Ectodermal cell (in vitro differentiated cells): ENCODE results near the gene ITGB5. TPM values are rescaled to one million over a fixed set of nuclear protein-coding genes. Genes with fewer than 3 reads are reported as not detected.

ENCODE experiments used
- H3K27ac ChIP-seq: 2 replicates; pipeline ENCODE4 v1.7.0; 2013; ENCODE audit warnings: mild to moderate bottlenecking, low read depth, low read length; ENCODE audit not compliant: insufficient read depth, poor library complexity, severe bottlenecking
- H3K27me3 ChIP-seq: 2 replicates; pipeline ENCODE4 v1.7.0; 2013; ENCODE audit warnings: mild to moderate bottlenecking, low read length; ENCODE audit not compliant: insufficient read depth, control insufficient read depth, poor library complexity, severe bottlenecking
- H3K36me3 ChIP-seq: one replicate; pipeline ENCODE4 v1.7.0; 2013; ENCODE audit warnings: low read length; ENCODE audit not compliant: control insufficient read depth, insufficient read depth
- H3K4me1 ChIP-seq: one replicate; pipeline ENCODE4 v1.7.0; 2013; ENCODE audit warnings: low read length; ENCODE audit not compliant: control insufficient read depth, insufficient read depth
- H3K4me3 ChIP-seq: 2 replicates; pipeline ENCODE4 v1.7.0; 2013; ENCODE audit warnings: low read depth, low read length, control low read depth; ENCODE audit not compliant: insufficient read depth
- H3K9me3 ChIP-seq: 2 replicates; pipeline ENCODE4 v1.7.0; 2013; ENCODE audit warnings: mild to moderate bottlenecking, low read length, moderate library complexity; ENCODE audit not compliant: control insufficient read depth
- WGBS, 2 experiments: methylation state at CpG; one replicate each; pipeline ENCODE4 v1.1.7; 2013; ENCODE audit warnings: missing lambda C conversion rate in 2 of 2; 5-methylcytosine and 5-hydroxymethylcytosine counted together
- polyA plus RNA-seq, 4 experiments: library from polyadenylated mRNA; stranded (reverse); fragments of 50-300 nt; gene quantifications; one replicate each; pipeline ENCODE4 v1.2.3, GENCODE V29; 2013

The ITGB5 gene, protein sequence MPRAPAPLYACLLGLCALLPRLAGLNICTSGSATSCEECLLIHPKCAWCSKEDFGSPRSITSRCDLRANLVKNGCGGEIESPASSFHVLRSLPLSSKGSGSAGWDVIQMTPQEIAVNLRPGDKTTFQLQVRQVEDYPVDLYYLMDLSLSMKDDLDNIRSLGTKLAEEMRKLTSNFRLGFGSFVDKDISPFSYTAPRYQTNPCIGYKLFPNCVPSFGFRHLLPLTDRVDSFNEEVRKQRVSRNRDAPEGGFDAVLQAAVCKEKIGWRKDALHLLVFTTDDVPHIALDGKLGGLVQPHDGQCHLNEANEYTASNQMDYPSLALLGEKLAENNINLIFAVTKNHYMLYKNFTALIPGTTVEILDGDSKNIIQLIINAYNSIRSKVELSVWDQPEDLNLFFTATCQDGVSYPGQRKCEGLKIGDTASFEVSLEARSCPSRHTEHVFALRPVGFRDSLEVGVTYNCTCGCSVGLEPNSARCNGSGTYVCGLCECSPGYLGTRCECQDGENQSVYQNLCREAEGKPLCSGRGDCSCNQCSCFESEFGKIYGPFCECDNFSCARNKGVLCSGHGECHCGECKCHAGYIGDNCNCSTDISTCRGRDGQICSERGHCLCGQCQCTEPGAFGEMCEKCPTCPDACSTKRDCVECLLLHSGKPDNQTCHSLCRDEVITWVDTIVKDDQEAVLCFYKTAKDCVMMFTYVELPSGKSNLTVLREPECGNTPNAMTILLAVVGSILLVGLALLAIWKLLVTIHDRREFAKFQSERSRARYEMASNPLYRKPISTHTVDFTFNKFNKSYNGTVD
- 33.1 TPM for polyA plus RNA-seq (2013, experiment 1 of 4)
- 33.6 TPM for polyA plus RNA-seq (2013, experiment 2 of 4)
- 29.8 TPM for polyA plus RNA-seq (2013, experiment 3 of 4)
- 27.7 TPM for polyA plus RNA-seq (2013, experiment 4 of 4)

- Histone ChIP-seq H3K27me3 (peaks cover 26% of the 10 kb centered on the region), H3K4me3 (peak within 1 kb of the TSS; percentile 73), H3K27ac (no peak within 1 kb of the TSS), H3K4me1 (peaks cover 28% of the 10 kb centered on the region), H3K9me3 (no peaks in the 10 kb centered on the region), H3K36me3 (no peaks in the 10 kb centered on the region)
- WGBS, 2 experiments = 2% methylated on average over 78 of the region's 78 CpGs
These were observed at the start of gene ITGB5 for GRCh38 chr3:124887177-124887931. ITGB5 (minus strand) TSS chr3:124887365; CDS start chr3:124887000, 365 bp downstream.

DNA sequence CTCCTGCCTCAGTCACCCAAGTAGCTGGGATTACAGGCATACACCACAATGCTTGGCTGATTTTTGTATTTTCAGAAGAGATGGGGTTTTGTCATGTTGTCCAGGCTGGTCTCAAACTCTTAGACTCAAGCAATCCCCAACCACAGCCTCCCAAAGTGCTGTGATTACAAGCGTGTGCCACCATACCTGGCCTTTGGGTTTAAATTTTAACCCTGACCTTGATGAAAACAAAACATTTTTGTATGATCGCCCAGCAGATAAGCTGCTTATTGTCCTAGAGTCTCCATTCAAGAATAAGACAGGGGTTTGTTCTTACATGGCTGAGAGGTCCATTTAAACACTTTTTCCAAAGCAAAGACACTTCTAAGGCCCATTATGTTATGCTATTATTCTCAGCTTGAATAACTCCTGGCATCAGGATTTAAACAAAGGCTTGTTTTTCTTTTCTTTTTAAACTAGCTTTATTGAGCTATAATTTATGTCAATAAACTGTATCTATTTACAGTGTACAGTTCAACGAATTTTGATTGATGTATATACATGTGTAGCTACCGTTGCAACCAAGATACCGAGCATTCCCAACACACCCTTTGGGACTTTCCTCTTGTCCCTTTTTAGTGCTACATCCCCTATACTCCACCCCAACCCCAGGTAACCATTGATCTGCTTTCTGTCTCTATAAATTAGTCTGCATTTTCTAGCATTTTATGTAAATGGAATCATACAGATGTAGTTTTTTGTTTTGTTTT is 48.8 kb upstream of the ITGB5 start:
- H3K27me3 ChIP-seq = no peaks in the 10 kb centered on the region
- no peak overlapping the region for H3K4me3 ChIP-seq
- H3K36me3 ChIP-seq = no peaks in the 10 kb centered on the region
- WGBS, 2 experiments = 95 to 96% methylated on average over 5 of the region's 5 CpGs
- H3K27ac ChIP-seq = no peak overlapping the region
- H3K4me1 ChIP-seq = peaks cover 5% of the 10 kb centered on the region
- H3K9me3 ChIP-seq = no peaks in the 10 kb centered on the region

DNA sequence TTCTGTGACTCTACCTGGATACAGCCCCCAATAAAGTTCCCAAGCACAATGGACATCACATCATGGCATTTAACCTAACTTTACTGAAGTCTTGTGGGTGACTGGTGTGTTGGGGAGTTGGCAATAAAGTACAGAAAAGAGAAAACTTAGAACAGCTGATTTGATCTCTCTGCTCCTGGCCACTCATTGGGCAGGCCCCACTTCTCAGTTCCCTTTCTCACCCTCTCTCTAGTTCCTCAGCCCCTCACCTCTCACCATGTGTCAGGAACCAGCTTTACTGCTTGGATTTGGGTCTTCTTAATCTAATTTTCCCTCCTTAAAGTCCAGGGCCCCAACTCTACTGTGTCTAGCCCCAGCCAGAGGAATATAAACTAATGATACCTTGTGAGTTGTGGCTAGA is 48.1 kb upstream of the ITGB5 start:
- Histone ChIP-seq H3K4me1 (peaks cover 5% of the 10 kb centered on the region), H3K4me3 (no peak overlapping the region), H3K27ac (no peak overlapping the region), H3K9me3 (no peaks in the 10 kb centered on the region), H3K27me3 (no peaks in the 10 kb centered on the region), H3K36me3 (no peaks in the 10 kb centered on the region)

DNA sequence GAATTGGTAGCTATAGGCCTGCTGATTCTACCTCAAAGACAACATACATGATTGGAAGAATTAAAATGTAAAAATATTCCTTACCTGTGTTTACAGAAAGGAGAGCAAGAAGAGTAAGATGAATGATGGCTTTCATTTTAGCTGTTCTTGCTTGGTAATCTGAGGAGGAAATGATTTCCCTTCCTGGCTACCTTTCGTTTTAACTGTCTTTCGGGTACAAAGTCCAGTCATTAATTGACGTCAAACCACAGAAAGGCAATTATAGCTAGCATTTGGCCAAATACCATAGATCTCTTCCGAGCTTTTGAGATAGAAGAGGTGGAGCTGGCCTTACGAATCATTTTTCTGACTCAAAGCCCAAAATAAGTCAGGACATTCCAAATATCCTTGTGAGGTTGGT is 47.4 kb upstream of the ITGB5 start, which contains the start of gene MUC13:
TSS of gene MUC13 (minus strand) at position 175 of the 400 bp plus-strand sequence. CDS start at position 136, 39 bp downstream.
- H3K27me3 ChIP-seq = no peaks in the 10 kb centered on the region
- H3K36me3 ChIP-seq = no peaks in the 10 kb centered on the region
- H3K9me3 ChIP-seq = no peaks in the 10 kb centered on the region
- H3K27ac ChIP-seq = no peak within 1 kb of the TSS
- WGBS, 2 experiments = 92 to 96% methylated on average over 5 of the region's 5 CpGs
- peaks cover 5% of the 10 kb centered on the region for H3K4me1 ChIP-seq
- no peak within 1 kb of the TSS for H3K4me3 ChIP-seq

GRCh38 chr3:124928333-124929202 is 41.4 kb upstream of the ITGB5 start:
- Histone ChIP-seq H3K9me3 (no peaks in the 10 kb centered on the region), H3K27ac (no peak overlapping the region), H3K36me3 (no peaks in the 10 kb centered on the region), H3K4me3 (no peak overlapping the region), H3K4me1 (peaks cover 5% of the 10 kb centered on the region), H3K27me3 (no peaks in the 10 kb centered on the region)
- WGBS, 2 experiments = 45 to 47% methylated on average over 4 of the region's 4 CpGs

DNA sequence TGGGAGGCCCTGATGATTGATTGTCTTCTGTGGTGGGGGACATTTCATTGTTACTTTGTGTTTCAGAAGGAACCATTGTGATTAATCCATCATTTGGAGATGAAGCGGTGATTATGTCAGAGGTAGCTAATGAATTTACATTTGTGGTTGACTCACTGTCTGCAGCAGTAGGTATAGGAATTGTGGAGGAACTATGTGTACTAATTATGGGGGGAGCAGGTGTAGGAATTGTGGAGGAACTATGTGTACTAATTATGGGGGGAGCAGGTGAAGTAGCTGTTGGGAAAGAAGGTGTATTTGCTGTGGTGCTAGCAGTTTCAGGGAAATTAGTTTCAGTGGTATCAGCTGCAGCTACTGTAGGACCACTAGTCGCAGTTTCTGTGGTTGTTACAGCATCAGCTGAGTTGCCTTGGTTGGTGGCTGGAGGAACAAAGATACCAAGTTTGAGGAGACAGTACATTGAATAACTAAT is 40.4 kb upstream of the ITGB5 start:
- WGBS, 2 experiments = 94 to 95% methylated on average over 2 of the region's 2 CpGs
- no peak overlapping the region for H3K27ac ChIP-seq
- H3K4me1 ChIP-seq = no peaks in the 10 kb centered on the region
- no peaks in the 10 kb centered on the region for H3K9me3 ChIP-seq
- no peak overlapping the region for H3K4me3 ChIP-seq
- no peaks in the 10 kb centered on the region for H3K27me3 ChIP-seq
- no peaks in the 10 kb centered on the region for H3K36me3 ChIP-seq

DNA sequence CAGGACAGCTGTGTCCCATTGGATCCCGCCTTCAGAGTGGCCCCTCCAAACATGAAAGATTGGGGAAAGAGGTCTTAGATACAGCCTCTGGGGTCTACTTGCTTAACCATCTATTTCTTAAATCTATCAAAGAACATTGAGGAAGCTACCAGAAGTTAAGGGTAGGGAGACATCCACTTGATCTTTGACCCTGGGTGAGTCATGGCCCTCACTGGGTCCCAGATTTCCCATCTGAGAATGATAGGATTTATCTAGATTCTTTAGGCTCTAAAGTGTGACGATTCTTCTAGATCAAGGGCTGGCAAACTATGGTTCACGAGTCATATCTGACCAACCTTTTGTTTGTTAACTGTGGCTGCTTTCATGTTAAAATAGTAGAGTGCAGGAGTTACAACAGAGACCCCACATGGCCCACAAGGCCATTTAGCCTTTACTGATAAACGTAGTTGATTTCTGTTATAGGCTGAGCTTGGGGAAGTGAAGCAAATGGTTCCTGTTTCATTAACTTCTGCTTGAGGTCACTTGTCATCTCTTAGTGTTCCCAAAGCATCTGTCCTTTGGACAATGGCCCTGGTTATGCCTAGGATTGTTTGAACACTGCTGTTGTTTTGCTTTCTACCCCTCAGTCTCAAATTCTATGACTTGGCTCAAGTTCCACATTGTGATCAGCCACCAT is 39.4 kb upstream of the ITGB5 start:
- H3K27ac ChIP-seq = no peak overlapping the region
- H3K27me3 ChIP-seq = no peaks in the 10 kb centered on the region
- no peaks in the 10 kb centered on the region for H3K36me3 ChIP-seq
- WGBS, 2 experiments = 90 to 91% methylated on average over 4 of the region's 4 CpGs
- H3K4me1 ChIP-seq = no peaks in the 10 kb centered on the region
- H3K4me3 ChIP-seq = no peak overlapping the region
- no peaks in the 10 kb centered on the region for H3K9me3 ChIP-seq

DNA sequence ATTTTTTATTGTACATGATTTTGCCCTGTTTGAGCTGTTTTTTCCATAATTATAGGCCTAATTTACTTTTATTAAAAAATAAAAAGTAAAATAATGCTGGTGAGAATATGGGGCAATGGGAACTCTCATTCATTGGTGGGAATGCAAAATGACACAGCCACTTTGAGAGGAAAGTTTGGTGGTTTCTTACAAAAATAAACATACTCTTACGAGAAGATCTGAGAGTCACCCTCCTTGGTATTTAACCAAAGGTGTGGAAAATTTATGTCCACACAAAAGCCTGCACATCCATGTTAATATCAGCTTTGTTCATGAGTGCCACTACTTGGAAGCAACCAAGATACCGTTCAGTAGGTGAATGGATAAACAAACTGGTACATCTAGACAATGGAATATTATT is 37.6 kb upstream of the ITGB5 start:
- WGBS, 2 experiments = 83 to 92% methylated on average over 2 of the region's 2 CpGs
- Histone ChIP-seq H3K27ac (no peak overlapping the region), H3K4me1 (no peaks in the 10 kb centered on the region), H3K27me3 (no peaks in the 10 kb centered on the region), H3K36me3 (no peaks in the 10 kb centered on the region), H3K4me3 (no peak overlapping the region), H3K9me3 (no peaks in the 10 kb centered on the region)
